GM23338 (cell line): Measurements from ENCODE around the gene HPGD. TPM values are rescaled to one million over a fixed set of nuclear protein-coding genes. Genes with fewer than 3 reads are reported as not detected.

Source experiments
- ATAC-seq: fragments of 200-7000 bp; cut with Tn5 transposase; 3 replicates; pipeline ENCODE4 v1.9.1; 2020
- DNase-seq: peaks from one replicate; pipeline ENCODE4 v3.0.0-alpha.2; 2015; ENCODE audit warnings: low spot score
- H2AFZ ChIP-seq: fragments of 200-600 bp; sonication (generic); 2 replicates; pipeline ENCODE4 v1.8.0; 2016; ENCODE audit warnings: antibody characterized with exemption, mild to moderate bottlenecking, moderate library complexity
- H3F3A ChIP-seq: fragments of 200-600 bp; sonication (generic); replicated peaks from 2 replicates; pipeline ENCODE4 v1.8.0; 2017; ENCODE audit warnings: antibody characterized with exemption, mixed run types, low read depth
- H3K27ac ChIP-seq: fragments of 200-600 bp; sonication (generic); 2 replicates; pipeline ENCODE4 v1.6.1; 2016; ENCODE audit warnings: low read depth
- H3K27me3 ChIP-seq: fragments of 200-600 bp; sonication (generic); 2 replicates; pipeline ENCODE4 v1.8.0; 2016; ENCODE audit warnings: mild to moderate bottlenecking, mixed run types, moderate library complexity; ENCODE audit not compliant: insufficient read depth
- H3K36me3 ChIP-seq: fragments of 200-600 bp; sonication (generic); 2 replicates; pipeline ENCODE4 v1.8.0; 2016; ENCODE audit warnings: mild to moderate bottlenecking; ENCODE audit not compliant: insufficient read depth
- H3K4me1 ChIP-seq: fragments of 200-600 bp; sonication (generic); 2 replicates; pipeline ENCODE4 v1.8.0; 2016; ENCODE audit warnings: mild to moderate bottlenecking, moderate library complexity; ENCODE audit not compliant: insufficient read depth
- H3K4me2 ChIP-seq: fragments of 200-600 bp; sonication (generic); 2 replicates; pipeline ENCODE4 v1.7.1; 2017; ENCODE audit warnings: mixed run types
- H3K4me3 ChIP-seq: fragments of 200-600 bp; sonication (generic); 2 replicates; pipeline ENCODE4 v1.6.1; 2016; ENCODE audit warnings: mixed run types
- H3K79me2 ChIP-seq: fragments of 200-600 bp; sonication (generic); replicated peaks from 2 replicates; pipeline ENCODE4 v1.8.0; 2017; ENCODE audit warnings: mild to moderate bottlenecking; ENCODE audit not compliant: insufficient read depth
- H3K9me2 ChIP-seq: fragments of 200-600 bp; sonication (generic); 2 replicates; pipeline ENCODE4 v1.8.0; 2017; ENCODE audit not compliant: insufficient read depth
- H4K20me1 ChIP-seq: fragments of 200-600 bp; sonication (generic); replicated peaks from 2 replicates; pipeline ENCODE4 v1.8.0; 2017; ENCODE audit warnings: mild to moderate bottlenecking; ENCODE audit not compliant: insufficient read depth
- H3K27ac Mint-ChIP-seq: 2 replicates; pipeline ENCODE4 v1.8.0; 2020; ENCODE audit warnings: inconsistent platforms, mild to moderate bottlenecking, moderate library complexity, mixed read lengths
- H3K27me3 Mint-ChIP-seq: 3 replicates; pipeline ENCODE4 v1.8.0; 2022; ENCODE audit warnings: low read depth, mild to moderate bottlenecking, moderate library complexity, mixed read lengths, inconsistent platforms; ENCODE audit not compliant: insufficient read depth, poor library complexity
- H3K36me3 Mint-ChIP-seq: 3 replicates; pipeline ENCODE4 v1.8.0; 2021; ENCODE audit warnings: low read depth, mild to moderate bottlenecking, inconsistent platforms, moderate library complexity, mixed read lengths
- H3K4me1 Mint-ChIP-seq: 3 replicates; pipeline ENCODE4 v1.8.0; 2020; ENCODE audit warnings: mild to moderate bottlenecking, inconsistent platforms, mixed read lengths
- H3K4me3 Mint-ChIP-seq: 3 replicates; pipeline ENCODE4 v1.8.0; 2021; ENCODE audit warnings: moderate library complexity, mild to moderate bottlenecking, inconsistent platforms, mixed read lengths
- H3K9me3 Mint-ChIP-seq: 3 replicates; pipeline ENCODE4 v1.8.0; 2020; ENCODE audit warnings: moderate library complexity, mild to moderate bottlenecking, inconsistent platforms, mixed read lengths
- EZH2 ChIP-seq: fragments of 200-600 bp; sonication (generic); IDR thresholded peaks from one replicate; pipeline ENCODE4 v1.8.0; 2017; ENCODE audit warnings: antibody characterized with exemption, mild to moderate bottlenecking, low read depth; ENCODE audit not compliant: unreplicated experiment
- JUNB ChIP-seq: IDR thresholded peaks from one replicate; pipeline ENCODE4 v1.6.1; 2016; ENCODE audit warnings: antibody characterized with exemption; ENCODE audit not compliant: unreplicated experiment
- NANOG ChIP-seq: IDR thresholded peaks from 2 replicates; pipeline ENCODE4 v1.6.1; 2016; ENCODE audit warnings: antibody characterized with exemption, borderline replicate concordance
- POLR2AphosphoS5 ChIP-seq: IDR thresholded peaks from 2 replicates; pipeline ENCODE4 v1.6.1; 2016; ENCODE audit warnings: antibody characterized with exemption, low read depth
- STAT1 ChIP-seq: IDR thresholded peaks from one replicate; pipeline ENCODE4 v1.6.1; 2016; ENCODE audit warnings: antibody characterized with exemption; ENCODE audit not compliant: unreplicated experiment
- ZNF331 ChIP-seq: fragments of 250-450 bp; sonication (Bioruptor Pico); IDR thresholded peaks from 2 replicates; pipeline ENCODE4 v1.5.0; 2020; ENCODE audit warnings: low read depth, mild to moderate bottlenecking, moderate library complexity
- polyA plus RNA-seq: library from polyadenylated mRNA; unstranded; fragments of >200 nt; fragmentation: Nextera tagmentation; extraction: Ambion mirVana; gene quantifications from 2 replicates; pipeline ENCODE4 v1.2.1, GENCODE V29; 2016
- total RNA-seq: library from RNA; depleted of rRNA; stranded (reverse); fragments of >200 nt; shearing (Covaris generic); gene quantifications from 2 replicates; pipeline ENCODE4 v1.2.3, GENCODE V29; 2014
- TF ChIP-seq, protein P1 (sequence below): IDR thresholded peaks from one replicate; pipeline ENCODE4 v1.6.1; 2018; ENCODE audit warnings: antibody characterized with exemption; ENCODE audit not compliant: unreplicated experiment
- TF ChIP-seq, protein P2 (sequence below): fragments of 250-450 bp; sonication (Bioruptor Pico); IDR thresholded peaks from 2 replicates; pipeline ENCODE4 v1.5.0; 2020; ENCODE audit warnings: mild to moderate bottlenecking, moderate library complexity
- TF ChIP-seq, protein P3 (sequence below): IDR thresholded peaks from 2 replicates; pipeline ENCODE4 v1.6.1; 2016; ENCODE audit warnings: antibody characterized with exemption
- TF ChIP-seq, protein P4 (sequence below), 2 experiments: fragments of 200-600 bp in 1 of 2; sonication (generic) in 1 of 2; conservative IDR thresholded peaks; 2 replicates each; pipeline versions ENCODE4 v1.5.1 to v1.6.1; 2016 to 2017; ENCODE audit warnings: antibody characterized with exemption in 2 of 2, low read depth in 2 of 2, mild to moderate bottlenecking in 2 of 2, moderate library complexity in 1 of 2

HPGD gene
- total and polyA plus RNA-seq, 2 experiments from 2014 or later = 5.6 to 9.1 TPM

DNA sequence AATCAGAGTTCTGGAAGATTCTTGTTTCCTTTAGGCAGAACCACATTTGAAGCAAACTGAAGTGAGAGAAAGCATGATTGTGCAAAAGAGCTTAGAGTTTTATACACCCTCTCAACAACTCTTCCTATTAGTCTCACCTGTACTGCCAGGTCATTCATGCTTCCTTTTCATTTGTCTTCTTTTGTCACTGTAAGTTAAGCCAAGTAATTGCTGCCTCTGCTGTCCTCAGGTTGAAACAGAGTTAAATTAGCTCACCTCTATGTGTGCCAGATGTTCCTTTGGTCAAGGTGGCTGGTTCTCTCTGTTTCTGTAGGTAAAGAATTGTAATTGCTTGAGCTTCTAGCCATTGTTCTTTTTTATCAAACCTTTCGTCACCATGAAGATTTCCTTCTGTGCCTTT, 41.1 kb upstream of the HPGD start:
- peaks cover 40% of the 10 kb centered on the region for H3K4me1 Mint-ChIP-seq
- peak overlapping the region; percentile 20; the same call in 1 of the 2 replicates for H2AFZ ChIP-seq
- H3K27me3 Mint-ChIP-seq = peaks cover under 1% of the 10 kb centered on the region
- TF ChIP-seq STAT1 (no peak), ZNF331 (CRISPR knock-in tag) (no peak), EZH2 (no peak), JUNB (no peak), POLR2AphosphoS5 (no peak), NANOG (no peak)
- TF ChIP-seq, protein P1, sequence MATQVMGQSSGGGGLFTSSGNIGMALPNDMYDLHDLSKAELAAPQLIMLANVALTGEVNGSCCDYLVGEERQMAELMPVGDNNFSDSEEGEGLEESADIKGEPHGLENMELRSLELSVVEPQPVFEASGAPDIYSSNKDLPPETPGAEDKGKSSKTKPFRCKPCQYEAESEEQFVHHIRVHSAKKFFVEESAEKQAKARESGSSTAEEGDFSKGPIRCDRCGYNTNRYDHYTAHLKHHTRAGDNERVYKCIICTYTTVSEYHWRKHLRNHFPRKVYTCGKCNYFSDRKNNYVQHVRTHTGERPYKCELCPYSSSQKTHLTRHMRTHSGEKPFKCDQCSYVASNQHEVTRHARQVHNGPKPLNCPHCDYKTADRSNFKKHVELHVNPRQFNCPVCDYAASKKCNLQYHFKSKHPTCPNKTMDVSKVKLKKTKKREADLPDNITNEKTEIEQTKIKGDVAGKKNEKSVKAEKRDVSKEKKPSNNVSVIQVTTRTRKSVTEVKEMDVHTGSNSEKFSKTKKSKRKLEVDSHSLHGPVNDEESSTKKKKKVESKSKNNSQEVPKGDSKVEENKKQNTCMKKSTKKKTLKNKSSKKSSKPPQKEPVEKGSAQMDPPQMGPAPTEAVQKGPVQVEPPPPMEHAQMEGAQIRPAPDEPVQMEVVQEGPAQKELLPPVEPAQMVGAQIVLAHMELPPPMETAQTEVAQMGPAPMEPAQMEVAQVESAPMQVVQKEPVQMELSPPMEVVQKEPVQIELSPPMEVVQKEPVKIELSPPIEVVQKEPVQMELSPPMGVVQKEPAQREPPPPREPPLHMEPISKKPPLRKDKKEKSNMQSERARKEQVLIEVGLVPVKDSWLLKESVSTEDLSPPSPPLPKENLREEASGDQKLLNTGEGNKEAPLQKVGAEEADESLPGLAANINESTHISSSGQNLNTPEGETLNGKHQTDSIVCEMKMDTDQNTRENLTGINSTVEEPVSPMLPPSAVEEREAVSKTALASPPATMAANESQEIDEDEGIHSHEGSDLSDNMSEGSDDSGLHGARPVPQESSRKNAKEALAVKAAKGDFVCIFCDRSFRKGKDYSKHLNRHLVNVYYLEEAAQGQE = no peak
- TF ChIP-seq, protein P2, sequence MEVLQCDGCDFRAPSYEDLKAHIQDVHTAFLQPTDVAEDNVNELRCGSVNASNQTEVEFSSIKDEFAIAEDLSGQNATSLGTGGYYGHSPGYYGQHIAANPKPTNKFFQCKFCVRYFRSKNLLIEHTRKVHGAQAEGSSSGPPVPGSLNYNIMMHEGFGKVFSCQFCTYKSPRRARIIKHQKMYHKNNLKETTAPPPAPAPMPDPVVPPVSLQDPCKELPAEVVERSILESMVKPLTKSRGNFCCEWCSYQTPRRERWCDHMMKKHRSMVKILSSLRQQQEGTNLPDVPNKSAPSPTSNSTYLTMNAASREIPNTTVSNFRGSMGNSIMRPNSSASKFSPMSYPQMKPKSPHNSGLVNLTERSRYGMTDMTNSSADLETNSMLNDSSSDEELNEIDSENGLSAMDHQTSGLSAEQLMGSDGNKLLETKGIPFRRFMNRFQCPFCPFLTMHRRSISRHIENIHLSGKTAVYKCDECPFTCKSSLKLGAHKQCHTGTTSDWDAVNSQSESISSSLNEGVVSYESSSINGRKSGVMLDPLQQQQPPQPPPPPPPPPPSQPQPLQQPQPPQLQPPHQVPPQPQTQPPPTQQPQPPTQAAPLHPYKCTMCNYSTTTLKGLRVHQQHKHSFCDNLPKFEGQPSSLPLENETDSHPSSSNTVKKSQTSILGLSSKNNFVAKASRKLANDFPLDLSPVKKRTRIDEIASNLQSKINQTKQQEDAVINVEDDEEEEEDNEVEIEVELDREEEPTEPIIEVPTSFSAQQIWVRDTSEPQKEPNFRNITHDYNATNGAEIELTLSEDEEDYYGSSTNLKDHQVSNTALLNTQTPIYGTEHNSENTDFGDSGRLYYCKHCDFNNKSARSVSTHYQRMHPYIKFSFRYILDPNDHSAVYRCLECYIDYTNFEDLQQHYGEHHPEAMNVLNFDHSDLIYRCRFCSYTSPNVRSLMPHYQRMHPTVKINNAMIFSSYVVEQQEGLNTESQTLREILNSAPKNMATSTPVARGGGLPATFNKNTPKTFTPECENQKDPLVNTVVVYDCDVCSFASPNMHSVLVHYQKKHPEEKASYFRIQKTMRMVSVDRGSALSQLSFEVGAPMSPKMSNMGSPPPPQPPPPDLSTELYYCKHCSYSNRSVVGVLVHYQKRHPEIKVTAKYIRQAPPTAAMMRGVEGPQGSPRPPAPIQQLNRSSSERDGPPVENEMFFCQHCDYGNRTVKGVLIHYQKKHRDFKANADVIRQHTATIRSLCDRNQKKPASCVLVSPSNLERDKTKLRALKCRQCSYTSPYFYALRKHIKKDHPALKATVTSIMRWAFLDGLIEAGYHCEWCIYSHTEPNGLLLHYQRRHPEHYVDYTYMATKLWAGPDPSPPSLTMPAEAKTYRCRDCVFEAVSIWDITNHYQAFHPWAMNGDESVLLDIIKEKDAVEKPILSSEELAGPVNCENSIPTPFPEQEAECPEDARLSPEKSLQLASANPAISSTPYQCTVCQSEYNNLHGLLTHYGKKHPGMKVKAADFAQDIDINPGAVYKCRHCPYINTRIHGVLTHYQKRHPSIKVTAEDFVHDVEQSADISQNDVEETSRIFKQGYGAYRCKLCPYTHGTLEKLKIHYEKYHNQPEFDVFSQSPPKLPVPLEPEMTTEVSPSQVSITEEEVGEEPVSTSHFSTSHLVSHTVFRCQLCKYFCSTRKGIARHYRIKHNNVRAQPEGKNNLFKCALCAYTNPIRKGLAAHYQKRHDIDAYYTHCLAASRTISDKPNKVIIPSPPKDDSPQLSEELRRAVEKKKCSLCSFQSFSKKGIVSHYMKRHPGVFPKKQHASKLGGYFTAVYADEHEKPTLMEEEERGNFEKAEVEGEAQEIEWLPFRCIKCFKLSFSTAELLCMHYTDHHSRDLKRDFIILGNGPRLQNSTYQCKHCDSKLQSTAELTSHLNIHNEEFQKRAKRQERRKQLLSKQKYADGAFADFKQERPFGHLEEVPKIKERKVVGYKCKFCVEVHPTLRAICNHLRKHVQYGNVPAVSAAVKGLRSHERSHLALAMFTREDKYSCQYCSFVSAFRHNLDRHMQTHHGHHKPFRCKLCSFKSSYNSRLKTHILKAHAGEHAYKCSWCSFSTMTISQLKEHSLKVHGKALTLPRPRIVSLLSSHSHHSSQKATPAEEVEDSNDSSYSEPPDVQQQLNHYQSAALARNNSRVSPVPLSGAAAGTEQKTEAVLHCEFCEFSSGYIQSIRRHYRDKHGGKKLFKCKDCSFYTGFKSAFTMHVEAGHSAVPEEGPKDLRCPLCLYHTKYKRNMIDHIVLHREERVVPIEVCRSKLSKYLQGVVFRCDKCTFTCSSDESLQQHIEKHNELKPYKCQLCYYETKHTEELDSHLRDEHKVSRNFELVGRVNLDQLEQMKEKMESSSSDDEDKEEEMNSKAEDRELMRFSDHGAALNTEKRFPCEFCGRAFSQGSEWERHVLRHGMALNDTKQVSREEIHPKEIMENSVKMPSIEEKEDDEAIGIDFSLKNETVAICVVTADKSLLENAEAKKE (CRISPR knock-in tag) = no peak
- TF ChIP-seq, protein P3, sequence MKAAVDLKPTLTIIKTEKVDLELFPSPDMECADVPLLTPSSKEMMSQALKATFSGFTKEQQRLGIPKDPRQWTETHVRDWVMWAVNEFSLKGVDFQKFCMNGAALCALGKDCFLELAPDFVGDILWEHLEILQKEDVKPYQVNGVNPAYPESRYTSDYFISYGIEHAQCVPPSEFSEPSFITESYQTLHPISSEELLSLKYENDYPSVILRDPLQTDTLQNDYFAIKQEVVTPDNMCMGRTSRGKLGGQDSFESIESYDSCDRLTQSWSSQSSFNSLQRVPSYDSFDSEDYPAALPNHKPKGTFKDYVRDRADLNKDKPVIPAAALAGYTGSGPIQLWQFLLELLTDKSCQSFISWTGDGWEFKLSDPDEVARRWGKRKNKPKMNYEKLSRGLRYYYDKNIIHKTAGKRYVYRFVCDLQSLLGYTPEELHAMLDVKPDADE = no peak
- TF ChIP-seq, protein P4, sequence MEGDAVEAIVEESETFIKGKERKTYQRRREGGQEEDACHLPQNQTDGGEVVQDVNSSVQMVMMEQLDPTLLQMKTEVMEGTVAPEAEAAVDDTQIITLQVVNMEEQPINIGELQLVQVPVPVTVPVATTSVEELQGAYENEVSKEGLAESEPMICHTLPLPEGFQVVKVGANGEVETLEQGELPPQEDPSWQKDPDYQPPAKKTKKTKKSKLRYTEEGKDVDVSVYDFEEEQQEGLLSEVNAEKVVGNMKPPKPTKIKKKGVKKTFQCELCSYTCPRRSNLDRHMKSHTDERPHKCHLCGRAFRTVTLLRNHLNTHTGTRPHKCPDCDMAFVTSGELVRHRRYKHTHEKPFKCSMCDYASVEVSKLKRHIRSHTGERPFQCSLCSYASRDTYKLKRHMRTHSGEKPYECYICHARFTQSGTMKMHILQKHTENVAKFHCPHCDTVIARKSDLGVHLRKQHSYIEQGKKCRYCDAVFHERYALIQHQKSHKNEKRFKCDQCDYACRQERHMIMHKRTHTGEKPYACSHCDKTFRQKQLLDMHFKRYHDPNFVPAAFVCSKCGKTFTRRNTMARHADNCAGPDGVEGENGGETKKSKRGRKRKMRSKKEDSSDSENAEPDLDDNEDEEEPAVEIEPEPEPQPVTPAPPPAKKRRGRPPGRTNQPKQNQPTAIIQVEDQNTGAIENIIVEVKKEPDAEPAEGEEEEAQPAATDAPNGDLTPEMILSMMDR (conservative IDR thresholded peaks at IDR 0.05; ENCODE audit: low read depth in 2 of 2) = no peak
- H3F3A ChIP-seq = no peaks in the 10 kb centered on the region
- H3K4me3 Mint-ChIP-seq = no peak overlapping the region
- no peaks in the 10 kb centered on the region for H3K36me3 ChIP-seq
- H4K20me1 ChIP-seq = no peaks in the 10 kb centered on the region
- peaks cover 44% of the 10 kb centered on the region for H3K4me1 ChIP-seq
- H3K27ac ChIP-seq = no peak overlapping the region
- no peaks in the 10 kb centered on the region for H3K9me3 Mint-ChIP-seq
- H3K9me2 ChIP-seq = peaks cover 4% of the 10 kb centered on the region; the same call in 1 of the 2 replicates
- peak; percentile 48; the same call in 2 of the 3 replicates for ATAC-seq
- H3K4me3 ChIP-seq = no peak overlapping the region
- no peaks in the 10 kb centered on the region for H3K27me3 ChIP-seq
- H3K4me2 ChIP-seq = 0 out of 2 replicates have a peak overlapping the region, but pooled peaks have one; percentile 18
- 0 out of 3 replicates have a peak, but pooled peaks cover 1% of the 10 kb centered on the region for H3K36me3 Mint-ChIP-seq
- no peaks in the 10 kb centered on the region for H3K79me2 ChIP-seq
- H3K27ac Mint-ChIP-seq = peak overlapping the region; percentile 79
- peak; percentile 21 for DNase-seq
